NB4 (cell line): ENCODE data around the gene BAHD1.

Source experiments
- DNase-seq: peaks from one replicate; pipeline ENCODE4 v3.0.0; 2010; ENCODE audit warnings: low read depth
- H3K4me3 ChIP-seq: one replicate; pipeline ENCODE4 v1.5.1; 2011; ENCODE audit warnings: mild to moderate bottlenecking, low read depth, low read length, moderate library complexity
- CTCF ChIP-seq: IDR thresholded peaks from one replicate; pipeline ENCODE4 v1.5.1; 2012; ENCODE audit warnings: low read depth, low read length
- MAX ChIP-seq: IDR thresholded peaks from 2 replicates; pipeline ENCODE4 v1.6.1; 2011; ENCODE audit warnings: low read depth, low read length
- MYC ChIP-seq: IDR thresholded peaks from 2 replicates; pipeline ENCODE4 v1.6.1; 2011; ENCODE audit warnings: low read depth, low read length
- POLR2A ChIP-seq: IDR thresholded peaks from 2 replicates; pipeline ENCODE4 v1.6.1; 2011; ENCODE audit warnings: mild to moderate bottlenecking; ENCODE audit not compliant: insufficient read length; ENCODE audit errors: extremely low read depth

The BAHD1 gene

GRCh38 chr15:40436892-40437751 lies 3.6 kb upstream of the BAHD1 start:
- no peak for DNase-seq
- TF ChIP-seq MYC, result no peak
- no peak for TF ChIP-seq POLR2A
- TF ChIP-seq CTCF, result no peak
- no peak for TF ChIP-seq MAX
- H3K4me3 ChIP-seq, result peak overlapping the region; percentile 16

GRCh38 chr15:40437752-40438687 lies 2.7 kb upstream of the BAHD1 start:
- DNase-seq, result no peak
- H3K4me3 ChIP-seq, result no peak overlapping the region
- TF ChIP-seq MYC (no peak), MAX (no peak), POLR2A (no peak), CTCF (no peak)

- no peak overlapping the region for H3K4me3 ChIP-seq
- TF ChIP-seq POLR2A, result no peak
- TF ChIP-seq MAX, result no peak
- TF ChIP-seq CTCF, result no peak
- no peak for TF ChIP-seq MYC
- DNase-seq, result no peak
Observed at GRCh38 chr15:40438712-40439111, 2.0 kb upstream of the BAHD1 start.

GRCh38 chr15:40439461-40439959 lies 1.2 kb upstream of the BAHD1 start:
- TF ChIP-seq MAX (no peak), CTCF (no peak), MYC (no peak), POLR2A (no peak)
- DNase-seq, result peak; percentile 38
- H3K4me3 ChIP-seq, result peak overlapping the region; percentile 54

DNA sequence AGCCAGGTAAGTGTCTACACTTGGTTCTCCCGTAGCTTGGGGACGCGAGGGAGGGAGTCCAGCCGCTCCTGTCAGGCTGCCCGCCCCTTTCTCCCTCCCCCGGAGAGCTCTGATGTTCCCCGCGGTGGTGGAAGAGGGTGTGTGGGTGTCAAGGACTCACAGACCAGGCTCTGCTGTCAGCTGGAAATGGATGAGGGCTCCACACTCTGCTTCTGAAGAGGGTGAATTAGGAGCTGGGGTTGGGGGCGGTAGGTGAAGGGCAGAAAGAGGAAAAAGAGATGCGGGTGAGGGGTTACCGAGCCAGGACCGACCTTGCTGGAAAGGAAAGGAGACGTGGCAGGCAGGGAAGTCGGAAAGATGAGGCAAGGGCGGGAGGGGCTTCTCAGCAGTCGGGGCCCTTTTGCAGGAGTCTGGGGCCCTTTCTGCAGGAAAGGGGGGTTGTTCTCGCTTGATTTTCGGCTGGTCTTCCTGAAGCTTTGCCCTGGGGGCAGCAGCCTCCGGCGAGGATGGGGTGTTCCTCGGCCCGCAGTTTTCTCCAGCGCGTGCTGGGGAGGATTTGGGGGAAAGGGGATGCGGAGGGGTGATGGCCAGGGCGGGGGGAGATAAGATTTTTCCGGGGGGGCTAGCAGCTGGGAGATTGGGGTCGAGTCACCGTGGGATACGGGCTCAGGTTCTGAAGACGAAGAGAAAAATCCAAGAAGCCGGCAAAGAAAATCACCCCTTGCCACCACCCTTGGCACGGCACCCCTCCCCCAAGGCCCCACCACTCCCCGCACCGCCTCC lies 602 bp upstream of the BAHD1 start:
- peak overlapping the region; percentile 54 for H3K4me3 ChIP-seq
- no peak for TF ChIP-seq MAX
- no peak for TF ChIP-seq MYC
- TF ChIP-seq CTCF, result no peak
- peak; percentile 19 for TF ChIP-seq POLR2A
- DNase-seq, result peak; percentile 72
